ENCODE data around the gene YTHDC2. TPM values are rescaled to one million over a fixed set of nuclear protein-coding genes. Genes with fewer than 3 reads are reported as not detected.

Gene YTHDC2
- total and polyA plus RNA-seq, 2 experiments from 2014 or later = 7.8 to 10.3 TPM

- H3K9me2 ChIP-seq (ENCODE audit: insufficient read depth) = no peaks in the 10 kb centered on the region; the same call in 1 of the 2 replicates
- no peaks in the 10 kb centered on the region; the same call in 1 of the 2 replicates for H3K79me2 ChIP-seq (ENCODE audit: insufficient read depth)
- H3K4me1 ChIP-seq (ENCODE audit: insufficient read depth) = peaks cover 10% of the 10 kb centered on the region
- TF ChIP-seq EZH2 (IDR thresholded peaks at IDR 0.05; ENCODE audit: insufficient read depth, poor library complexity, severe bottlenecking) (no peak), EZH2phosphoT487 (IDR thresholded peaks at IDR 0.05; ENCODE audit: insufficient read depth, low read depth) (no peak)
- no peaks in the 10 kb centered on the region; the same call in 1 of the 2 replicates for H3F3A ChIP-seq (ENCODE audit: insufficient read depth)
- H3K27me3 ChIP-seq (replicated peaks; ENCODE audit: insufficient read depth) = no peaks in the 10 kb centered on the region
- H3K27ac ChIP-seq = peak overlapping the region; percentile 22; the same call in 1 of the 2 replicates
- no peak overlapping the region for H2AFZ ChIP-seq
- no peak overlapping the region for H3K4me3 ChIP-seq
- H3K4me2 ChIP-seq (ENCODE audit: unreplicated experiment) = no peak overlapping the region
- 85 to 86% methylated on average over 4 of the region's 4 CpGs for WGBS, 2 experiments (ENCODE audit: low coverage in 1 of 2, low lambda C conversion rate in 2 of 2, missing lambda C conversion rate in 2 of 2)
- H3K9ac ChIP-seq = 0 out of 2 replicates have a peak overlapping the region, but pooled peaks have one; percentile 28
- H4K20me1 ChIP-seq (ENCODE audit: insufficient read depth) = peaks cover 3% of the 10 kb centered on the region; the same call in 1 of the 2 replicates
- in situ Hi-C loops (cut with MboI) = no loop called here
- no peak for DNase-seq
- 0 out of 2 replicates have a peak, but pooled peaks cover 9% of the 10 kb centered on the region for H3K36me3 ChIP-seq (ENCODE audit: low read depth)
- no peaks in the 10 kb centered on the region for H3K9me3 ChIP-seq (ENCODE audit: low read depth)
Measured at GRCh38 chr5:113575074-113575473, 61.6 kb downstream of the YTHDC2 start.

GRCh38 chr5:113578091-113578490, 64.6 kb downstream of the YTHDC2 start:
- WGBS, 2 experiments (ENCODE audit: low coverage in 1 of 2, low lambda C conversion rate in 2 of 2, missing lambda C conversion rate in 2 of 2) = 82 to 95% methylated on average over 2 of the region's 2 CpGs
- no peak overlapping the region for H3K27ac ChIP-seq

GRCh38 chr5:113581388-113581787, 67.9 kb downstream of the YTHDC2 start:
- H3K4me3 ChIP-seq = no peak overlapping the region
- H2AFZ ChIP-seq = no peak overlapping the region
- no peak overlapping the region for H3K4me2 ChIP-seq (ENCODE audit: unreplicated experiment)
- no peak overlapping the region for H3K9ac ChIP-seq
- DNase-seq = no peak
- peaks cover 13% of the 10 kb centered on the region for H3K36me3 ChIP-seq (ENCODE audit: low read depth)
- in situ Hi-C loops (cut with MboI) = no loop called here
- peaks cover 6% of the 10 kb centered on the region; the same call in 1 of the 2 replicates for H3F3A ChIP-seq (ENCODE audit: insufficient read depth)
- no peaks in the 10 kb centered on the region for H3K4me1 ChIP-seq (ENCODE audit: insufficient read depth)
- no peaks in the 10 kb centered on the region for H4K20me1 ChIP-seq (ENCODE audit: insufficient read depth)
- TF ChIP-seq EZH2 (IDR thresholded peaks at IDR 0.05; ENCODE audit: insufficient read depth, poor library complexity, severe bottlenecking) = no peak
- no peak for TF ChIP-seq EZH2phosphoT487 (IDR thresholded peaks at IDR 0.05; ENCODE audit: insufficient read depth, low read depth)
- H3K79me2 ChIP-seq (ENCODE audit: insufficient read depth) = no peaks in the 10 kb centered on the region
- H3K27me3 ChIP-seq (replicated peaks; ENCODE audit: insufficient read depth) = no peaks in the 10 kb centered on the region
- no peaks in the 10 kb centered on the region; the same call in 1 of the 2 replicates for H3K9me2 ChIP-seq (ENCODE audit: insufficient read depth)
- no peaks in the 10 kb centered on the region for H3K9me3 ChIP-seq (ENCODE audit: low read depth)
- 93 to 98% methylated on average over 2 of the region's 2 CpGs for WGBS, 2 experiments (ENCODE audit: low coverage in 1 of 2, low lambda C conversion rate in 2 of 2, missing lambda C conversion rate in 2 of 2)
- H3K27ac ChIP-seq = no peak overlapping the region

More at GRCh38 chr5:113578091-113578490, 64.6 kb downstream of the YTHDC2 start:
- Histone ChIP-seq H3K9ac (no peak overlapping the region), H3F3A (ENCODE audit: insufficient read depth) (no peaks in the 10 kb centered on the region; the same call in 1 of the 2 replicates), H3K4me1 (ENCODE audit: insufficient read depth) (peaks cover 10% of the 10 kb centered on the region), H3K9me3 (ENCODE audit: low read depth) (no peaks in the 10 kb centered on the region), H3K27me3 (replicated peaks; ENCODE audit: insufficient read depth) (no peaks in the 10 kb centered on the region), H4K20me1 (ENCODE audit: insufficient read depth) (no peaks in the 10 kb centered on the region), H3K4me2 (ENCODE audit: unreplicated experiment) (no peak overlapping the region), H3K79me2 (ENCODE audit: insufficient read depth) (no peaks in the 10 kb centered on the region), H3K36me3 (ENCODE audit: low read depth) (no peaks in the 10 kb centered on the region; the same call in 1 of the 2 replicates), H2AFZ (no peak overlapping the region), H3K4me3 (no peak overlapping the region), H3K9me2 (ENCODE audit: insufficient read depth) (no peaks in the 10 kb centered on the region; the same call in 1 of the 2 replicates)
- in situ Hi-C loops (cut with MboI) = no loop called here
- TF ChIP-seq EZH2 (IDR thresholded peaks at IDR 0.05; ENCODE audit: insufficient read depth, poor library complexity, severe bottlenecking) (no peak), EZH2phosphoT487 (IDR thresholded peaks at IDR 0.05; ENCODE audit: insufficient read depth, low read depth) (no peak)
- no peak for DNase-seq

- WGBS, 2 experiments (ENCODE audit: low coverage in 1 of 2, low lambda C conversion rate in 2 of 2, missing lambda C conversion rate in 2 of 2) = 99 to 100% methylated on average over 2 of the region's 2 CpGs
- no peaks in the 10 kb centered on the region for H4K20me1 ChIP-seq (ENCODE audit: insufficient read depth)
- H3K27me3 ChIP-seq (replicated peaks; ENCODE audit: insufficient read depth) = no peaks in the 10 kb centered on the region
- TF ChIP-seq EZH2phosphoT487 (IDR thresholded peaks at IDR 0.05; ENCODE audit: insufficient read depth, low read depth) = no peak
- no peak for TF ChIP-seq EZH2 (IDR thresholded peaks at IDR 0.05; ENCODE audit: insufficient read depth, poor library complexity, severe bottlenecking)
- H2AFZ ChIP-seq = no peak overlapping the region
- no peaks in the 10 kb centered on the region for H3K79me2 ChIP-seq (ENCODE audit: insufficient read depth)
- H3K4me3 ChIP-seq = no peak overlapping the region
- no peak for DNase-seq
- H3K27ac ChIP-seq = no peak overlapping the region
- peaks cover 7% of the 10 kb centered on the region for H3K36me3 ChIP-seq (ENCODE audit: low read depth)
- H3K9me2 ChIP-seq (ENCODE audit: insufficient read depth) = no peaks in the 10 kb centered on the region
- no peak overlapping the region for H3K9ac ChIP-seq
- H3K4me1 ChIP-seq (ENCODE audit: insufficient read depth) = no peaks in the 10 kb centered on the region
- H3K9me3 ChIP-seq (ENCODE audit: low read depth) = no peaks in the 10 kb centered on the region
- H3F3A ChIP-seq (ENCODE audit: insufficient read depth) = no peaks in the 10 kb centered on the region
- no peak overlapping the region for H3K4me2 ChIP-seq (ENCODE audit: unreplicated experiment)
- in situ Hi-C loops (cut with MboI) = no loop called here
Measured at GRCh38 chr5:113598150-113598549, 84.7 kb downstream of the YTHDC2 start.

Data from GM23248 (cell line).